HG03342 (cell line): ENCODE data around the gene LIMK1.
"Not testable (repeated sequence)": the region's sequence is repeated elsewhere in the genome, so short reads cannot be mapped to it uniquely, and the experiment has no call there.

Experiments
- ATAC-seq: cut with Tn5 transposase; IDR thresholded peaks from one replicate; pipeline ENCODE4 v1.9.1; 2021; ENCODE audit warnings: mild to moderate bottlenecking, moderate library complexity; ENCODE audit not compliant: unreplicated experiment

The LIMK1 gene

GRCh38 chr7:74119831-74120230, 36.2 kb downstream of the LIMK1 start:
- no peak for ATAC-seq

DNA sequence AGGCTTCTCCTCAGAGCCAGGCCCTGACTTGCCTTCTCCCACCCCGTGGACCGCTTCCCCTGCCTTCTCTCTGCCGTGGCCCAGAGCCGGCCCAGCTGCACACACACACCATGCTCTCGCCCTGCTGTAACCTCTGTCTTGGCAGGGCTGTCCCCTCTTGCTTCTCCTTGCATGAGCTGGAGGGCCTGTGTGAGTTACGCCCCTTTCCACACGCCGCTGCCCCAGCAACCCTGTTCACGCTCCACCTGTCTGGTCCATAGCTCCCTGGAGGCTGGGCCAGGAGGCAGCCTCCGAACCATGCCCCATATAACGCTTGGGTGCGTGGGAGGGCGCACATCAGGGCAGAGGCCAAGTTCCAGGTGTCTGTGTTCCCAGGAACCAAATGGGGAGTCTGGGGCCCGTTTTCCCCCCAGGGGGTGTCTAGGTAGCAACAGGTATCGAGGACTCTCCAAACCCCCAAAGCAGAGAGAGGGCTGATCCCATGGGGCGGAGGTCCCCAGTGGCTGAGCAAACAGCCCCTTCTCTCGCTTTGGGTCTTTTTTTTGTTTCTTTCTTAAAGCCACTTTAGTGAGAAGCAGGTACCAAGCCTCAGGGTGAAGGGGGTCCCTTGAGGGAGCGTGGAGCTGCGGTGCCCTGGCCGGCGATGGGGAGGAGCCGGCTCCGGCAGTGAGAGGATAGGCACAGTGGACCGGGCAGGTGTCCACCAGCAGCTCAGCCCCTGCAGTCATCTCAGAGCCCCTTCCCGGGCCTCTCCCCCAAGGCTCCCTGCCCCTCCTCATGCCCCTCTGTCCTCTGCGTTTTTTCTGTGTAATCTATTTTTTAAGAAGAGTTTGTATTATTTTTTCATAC, 38.0 kb downstream of the LIMK1 start:
- ATAC-seq: no peak

GRCh38 chr7:74123892-74124291, 40.3 kb downstream of the LIMK1 start:
- not testable (repeated sequence) for ATAC-seq

DNA sequence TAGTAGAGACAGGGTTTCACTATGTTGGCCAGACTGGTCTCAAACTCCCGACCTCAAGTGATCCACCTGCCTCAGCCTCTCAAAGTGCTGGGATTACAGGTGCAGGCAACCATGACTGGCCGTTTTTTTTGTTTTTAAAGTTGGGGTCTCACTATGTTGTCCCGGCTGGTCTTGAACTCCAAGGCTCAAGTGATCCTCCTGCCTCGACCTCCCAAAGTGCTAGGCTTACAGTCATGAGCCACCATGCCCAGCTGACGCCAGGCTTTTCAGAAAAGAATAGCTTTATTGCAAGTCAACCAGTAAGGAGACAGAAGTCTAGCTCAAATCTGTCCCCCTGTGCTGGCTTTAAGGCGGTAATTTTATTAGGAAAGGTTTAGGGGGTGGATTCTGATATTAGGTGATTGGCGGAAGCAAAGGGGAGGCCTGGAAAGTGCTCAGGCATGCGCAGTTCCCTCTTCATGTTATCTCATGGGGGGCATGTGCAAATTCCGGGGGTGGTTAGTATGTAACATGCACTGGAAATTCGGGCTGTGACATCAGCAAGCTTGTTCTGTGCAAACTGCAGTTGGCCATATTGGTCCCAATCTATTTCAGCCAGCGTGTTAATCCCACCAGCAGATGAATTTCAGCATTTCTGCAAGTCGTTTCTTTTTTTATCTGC, 42.7 kb downstream of the LIMK1 start:
- no peak for ATAC-seq

DNA sequence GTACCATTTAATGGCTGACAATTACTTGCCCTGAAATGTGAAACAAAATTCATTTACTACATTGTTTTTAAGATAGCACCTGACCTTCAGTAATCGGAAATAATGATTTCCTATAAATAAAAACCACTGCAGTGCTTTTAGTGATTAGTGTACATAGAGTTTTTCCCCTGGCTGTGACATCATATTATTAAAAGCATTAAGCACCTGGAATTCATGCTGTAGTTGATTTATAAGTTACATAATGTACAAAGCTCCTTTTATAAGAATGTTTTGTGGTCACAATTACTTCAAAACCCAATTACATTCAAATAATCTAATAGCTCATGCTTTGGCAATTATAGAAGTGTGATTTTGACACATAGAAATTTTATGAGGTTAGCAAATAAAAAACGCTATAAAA, 46.3 kb downstream of the LIMK1 start:
- no peak for ATAC-seq

DNA sequence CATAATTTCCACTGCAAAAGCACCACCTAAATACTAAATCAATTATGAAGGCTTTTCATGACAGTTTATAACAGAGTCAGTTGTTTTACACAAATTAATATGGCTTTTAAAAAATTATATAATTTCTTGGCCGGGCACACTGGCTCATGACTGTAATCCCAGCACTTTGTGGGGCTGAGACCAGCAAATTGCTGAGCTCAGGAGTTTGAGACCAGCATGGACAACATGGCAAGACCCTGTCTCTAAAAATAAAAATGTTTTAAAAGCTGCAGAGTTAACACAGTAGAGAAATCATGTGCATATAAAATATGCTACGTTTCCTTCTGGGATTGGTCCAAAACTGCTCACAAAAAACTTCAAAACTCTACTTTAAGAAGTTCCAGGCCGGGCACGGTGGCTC, 46.9 kb downstream of the LIMK1 start:
- ATAC-seq: no peak

GRCh38 chr7:74134117-74134620, 50.6 kb downstream of the LIMK1 start:
- ATAC-seq: no peak

DNA sequence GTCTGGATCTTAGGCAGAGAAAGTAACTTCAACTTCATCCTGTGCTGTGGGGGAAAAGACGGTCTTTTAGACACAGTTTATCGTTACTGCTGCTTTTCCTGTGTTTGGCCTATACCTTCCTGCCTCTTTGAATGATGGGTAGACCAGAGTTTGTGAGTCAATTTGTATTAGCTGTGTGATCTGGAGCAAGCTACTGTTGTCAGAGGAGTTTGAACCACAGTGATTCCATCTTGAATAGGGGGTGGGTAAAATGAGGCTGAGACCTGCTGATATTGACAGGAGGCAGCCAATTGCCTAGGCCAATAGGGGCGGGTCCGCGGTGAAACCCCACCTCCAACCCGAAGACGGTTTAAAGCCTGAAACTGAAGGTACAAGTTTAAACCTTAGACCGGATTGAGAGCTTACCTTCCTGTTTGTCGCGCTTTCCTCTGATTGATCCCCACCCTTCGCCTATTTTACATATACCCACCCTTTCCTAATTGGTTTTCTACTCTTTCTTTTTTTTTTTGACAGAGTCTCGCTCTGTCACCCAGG, 54.8 kb downstream of the LIMK1 start:
- ATAC-seq: no peak

- ATAC-seq: no peak
These were observed 55.6 kb downstream of the LIMK1 start for GRCh38 chr7:74138945-74139843.

GRCh38 chr7:74141705-74142104, 58.1 kb downstream of the LIMK1 start:
- no peak for ATAC-seq

- ATAC-seq: no peak
These were observed 59.8 kb downstream of the LIMK1 start for GRCh38 chr7:74143383-74143782.

- no peak for ATAC-seq
These were observed 64.9 kb downstream of the LIMK1 start for GRCh38 chr7:74148491-74148890.

GRCh38 chr7:74149071-74149470, 65.5 kb downstream of the LIMK1 start:
- ATAC-seq: no peak

- no peak for ATAC-seq
These were observed 66.0 kb downstream of the LIMK1 start for GRCh38 chr7:74149603-74150002.

DNA sequence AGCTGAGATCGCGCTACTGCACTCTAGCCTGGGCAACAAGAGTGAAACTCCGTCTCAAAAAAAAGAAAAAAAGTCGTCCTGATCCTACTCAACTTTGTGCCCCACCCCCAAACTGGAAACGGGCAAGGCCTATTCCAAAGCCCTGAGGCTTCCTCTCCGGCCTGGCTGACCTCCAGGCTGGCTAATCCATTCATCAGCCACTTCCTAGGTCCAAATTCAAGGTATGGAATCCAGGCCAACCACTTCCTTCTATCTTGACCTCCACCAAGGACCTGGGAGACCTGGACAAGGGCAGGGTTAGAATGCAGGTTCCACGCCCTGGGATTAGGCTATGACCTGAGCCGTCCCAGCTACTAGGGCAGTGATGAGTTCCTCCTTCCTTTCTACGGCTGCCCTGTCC, 70.1 kb downstream of the LIMK1 start:
- no peak for ATAC-seq

GRCh38 chr7:74155810-74156395, 72.3 kb downstream of the LIMK1 start:
- no peak for ATAC-seq

GRCh38 chr7:74157605-74158004, 74.0 kb downstream of the LIMK1 start:
- no peak for ATAC-seq

DNA sequence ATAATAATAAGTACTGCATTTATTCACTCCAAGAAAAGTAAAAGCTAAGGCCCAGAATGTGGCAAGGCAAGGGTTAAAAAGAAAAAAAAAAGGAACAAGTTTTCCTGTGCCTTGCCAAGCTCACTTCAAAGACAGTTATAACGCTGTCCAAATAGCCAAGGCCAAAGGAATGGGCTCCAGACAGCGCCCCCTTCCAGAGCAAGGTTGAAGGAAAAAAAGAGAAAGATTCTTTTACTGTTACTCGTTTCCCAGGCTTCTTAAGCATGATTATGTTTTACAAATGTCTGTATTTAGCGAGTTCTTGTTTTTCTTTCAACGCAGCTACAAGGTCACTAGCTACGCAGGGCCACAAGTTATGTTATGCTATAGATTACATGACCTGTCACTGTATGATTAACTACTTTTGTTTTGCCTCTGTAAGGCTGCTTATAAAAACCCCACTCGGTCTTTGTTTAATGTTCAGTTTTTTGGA, 81.4 kb downstream of the LIMK1 start:
- ATAC-seq: no peak

GRCh38 chr7:74165867-74166593, 82.4 kb downstream of the LIMK1 start:
- no peak for ATAC-seq

- ATAC-seq: not testable (repeated sequence)
These were observed 83.7 kb downstream of the LIMK1 start for GRCh38 chr7:74167324-74167723.
